HG03064 (cell line): ENCODE measurements around the gene CHIT1.

ENCODE experiments used
- ATAC-seq: cut with Tn5 transposase; IDR thresholded peaks from one replicate; pipeline ENCODE4 v1.9.1; 2021; ENCODE audit warnings: low read depth; ENCODE audit not compliant: unreplicated experiment

CHIT1 gene

GRCh38 chr1:203196371-203196770 lies 33.1 kb downstream of the CHIT1 start:
- no peak for ATAC-seq

GRCh38 chr1:203190949-203191348 lies 38.5 kb downstream of the CHIT1 start:
- ATAC-seq: no peak

- ATAC-seq: no peak
These were observed 39.5 kb downstream of the CHIT1 start for GRCh38 chr1:203189951-203190352.

GRCh38 chr1:203188686-203189232 lies 40.7 kb downstream of the CHIT1 start:
- no peak for ATAC-seq

- ATAC-seq: no peak
These were observed 41.7 kb downstream of the CHIT1 start for GRCh38 chr1:203187689-203188264.

GRCh38 chr1:203187304-203187685 lies 42.2 kb downstream of the CHIT1 start:
- ATAC-seq: no peak

GRCh38 chr1:203186446-203187303 lies 42.8 kb downstream of the CHIT1 start, which contains the start of gene CHI3L1:
Gene CHI3L1 (minus strand): TSS chr1:203186704. CDS start chr1:203186623, 81 bp downstream.
- no peak for ATAC-seq

GRCh38 chr1:203186091-203186445 lies 43.4 kb downstream of the CHIT1 start:
- no peak for ATAC-seq

- ATAC-seq: no peak
These were observed 43.9 kb downstream of the CHIT1 start for GRCh38 chr1:203185585-203185984.

- no peak for ATAC-seq
These were observed 44.4 kb downstream of the CHIT1 start for GRCh38 chr1:203185061-203185461.

GRCh38 chr1:203184467-203184866 lies 45.0 kb downstream of the CHIT1 start:
- ATAC-seq: no peak

GRCh38 chr1:203183828-203184227 lies 45.6 kb downstream of the CHIT1 start:
- ATAC-seq: no peak

GRCh38 chr1:203182387-203182953 lies 47.0 kb downstream of the CHIT1 start:
- ATAC-seq: no peak

- no peak for ATAC-seq
These were observed 47.7 kb downstream of the CHIT1 start for GRCh38 chr1:203181586-203182386.

- no peak for ATAC-seq
These were observed 48.7 kb downstream of the CHIT1 start for GRCh38 chr1:203180611-203181330.

GRCh38 chr1:203179667-203180005 lies 49.8 kb downstream of the CHIT1 start:
- ATAC-seq: no peak

- no peak for ATAC-seq
These were observed 50.4 kb downstream of the CHIT1 start for GRCh38 chr1:203178821-203179666.

- no peak for ATAC-seq
These were observed 51.4 kb downstream of the CHIT1 start for GRCh38 chr1:203178083-203178482.

- no peak for ATAC-seq
These were observed 51.9 kb downstream of the CHIT1 start for GRCh38 chr1:203177470-203178039.
